ENCODE data around the gene ASIC1. TPM values are rescaled to one million over a fixed set of nuclear protein-coding genes. Genes with fewer than 3 reads are reported as not detected.
A peak's percentile ranks its signal among the peaks of the same experiment; 100 is the strongest.

ASIC1 gene
- total and polyA plus RNA-seq, 8 donors, result 0.14 to 1.0 (median 0.57) TPM

- Histone ChIP-seq H3K27me3 (no peaks in the 10 kb centered on the region), H3K4me1 (peaks cover 0 to 3% (median 0%) of the 10 kb centered on the region in 3 donors), H3K27ac (peak within 1 kb of the TSS; percentile 89 to 95 (median 93)), H3K9me3 (no peaks in the 10 kb centered on the region), H3K4me3 (peak within 1 kb of the TSS; percentile 68 to 98 (median 86)), H3K36me3 (peaks cover 6 to 8% (median 7%) of the 10 kb centered on the region in 3 donors)
- no peak for TF ChIP-seq CTCF (IDR thresholded peaks at IDR 0.05)
- FAIRE-seq (no peak), DNase-seq (peak; percentile 86 to 96 (median 89)), ATAC-seq (peak; percentile 92 to 94 (median 93))
- intact Hi-C loops (cut with DNase I), result loop anchor here in 1 of 3 donors (5.0 kb wide), 1 partner anchor 92 kb away; no protein-coding TSS in a partner anchor
- 0 to 1% methylated on average over 52 to 69 of the region's 69 CpGs for WGBS, 2 donors
Measured at GRCh38 chr12:50084775-50085614, 27.6 kb downstream of the ASIC1 start, which contains the start of gene SMARCD1. TSS of gene SMARCD1 (plus strand) at chr12:50085342. CDS start at chr12:50085370, 28 bp downstream.

GRCh38 chr12:50085615-50086072, 28.2 kb downstream of the ASIC1 start:
- intact Hi-C loops (cut with DNase I), result loop anchor here in 1 of 3 donors (5.0 kb wide), 1 partner anchor 92 kb away; no protein-coding TSS in a partner anchor
- Histone ChIP-seq H3K27me3 (no peaks in the 10 kb centered on the region), H3K4me1 (peaks cover 0 to 3% (median 0%) of the 10 kb centered on the region in 3 donors), H3K9me3 (no peaks in the 10 kb centered on the region), H3K4me3 (peak overlapping the region; percentile 68 to 98 (median 86)), H3K27ac (peak overlapping the region; percentile 89 to 95 (median 93)), H3K36me3 (peaks cover 6 to 14% (median 7%) of the 10 kb centered on the region in 3 donors)
- no peak for TF ChIP-seq CTCF (IDR thresholded peaks at IDR 0.05)
- 4 to 5% methylated on average over 8 of the region's 8 CpGs for WGBS, 2 donors
- FAIRE-seq (no peak), DNase-seq (no peak), ATAC-seq (no peak)

- peaks cover 0 to 3% (median 0%) of the 10 kb centered on the region in 3 donors for H3K4me1 ChIP-seq
- 52 to 61% methylated on average over 5 of the region's 5 CpGs for WGBS, 2 donors
- FAIRE-seq, result no peak
- no peaks in the 10 kb centered on the region for H3K9me3 ChIP-seq
- H3K36me3 ChIP-seq, result peaks cover 7 to 16% (median 9%) of the 10 kb centered on the region in 3 donors
- no peak for DNase-seq
- H3K27ac ChIP-seq, result peak overlapping the region in 3 of 4 donors; percentile 92 to 95 (median 94)
- no peak for ATAC-seq
- no peak for TF ChIP-seq CTCF (IDR thresholded peaks at IDR 0.05)
- peak overlapping the region in 2 of 4 donors; percentile 80 to 98 for H3K4me3 ChIP-seq
- H3K27me3 ChIP-seq, result no peaks in the 10 kb centered on the region
- intact Hi-C loops (cut with DNase I), result loop anchor here in 1 of 3 donors (5.0 kb wide), 1 partner anchor 91 kb away; no protein-coding TSS in a partner anchor
Measured at GRCh38 chr12:50086148-50086547, 28.8 kb downstream of the ASIC1 start.

GRCh38 chr12:50087151-50087550, 29.8 kb downstream of the ASIC1 start:
- Histone ChIP-seq H3K4me3 (no peak overlapping the region), H3K36me3 (peaks cover 7 to 25% (median 13%) of the 10 kb centered on the region in 3 donors), H3K4me1 (peaks cover 0 to 3% (median 0%) of the 10 kb centered on the region in 3 donors), H3K27ac (no peak overlapping the region), H3K27me3 (no peaks in the 10 kb centered on the region), H3K9me3 (no peaks in the 10 kb centered on the region)
- DNase-seq, result no peak
- intact Hi-C loops (cut with DNase I), result loop anchor here in 1 of 3 donors (5.0 kb wide), 1 partner anchor 90 kb away; no protein-coding TSS in a partner anchor
- no peak for ATAC-seq
- 78 to 83% methylated on average over 9 of the region's 9 CpGs for WGBS, 2 donors
- no peak for FAIRE-seq
- no peak for TF ChIP-seq CTCF (IDR thresholded peaks at IDR 0.05)

Measured in pancreas (tissue), 10 donors.